HepG2 (cell line): Measurements from ENCODE around the gene DIRAS1. TPM values are rescaled to one million over a fixed set of nuclear protein-coding genes. Genes with fewer than 3 reads are reported as not detected.
"Not testable (repeated sequence)": the region's sequence is repeated elsewhere in the genome, so short reads cannot be mapped to it uniquely, and the experiment has no call there.

ENCODE experiments used
- ATAC-seq: fragments of 200-7000 bp; cut with Tn5 transposase; 3 replicates; pipeline ENCODE4 v1.9.1; 2020; ENCODE audit warnings: mild to moderate bottlenecking, moderate library complexity
- BruUV-seq: library from RNA; stranded (reverse); fragments of 400-500 nt; replicated peaks from 2 replicates; lab custom pipeline; 2021; lab: Mats Ljungman, UMichigan
- CTCF ChIA-PET: fragments of 300-600 bp; formaldehyde crosslinking; extraction: SDS; loops from one replicate; lab custom pipeline; 2021; ENCODE audit warnings: low total read pairs, inconsistent platforms, low intra/inter-chr PET ratio; lab: Yijun Ruan, JAX
- POLR2A ChIA-PET: fragments of 350-600 bp; sonication (Branson Sonifier 250); formaldehyde crosslinking; loops from one replicate; lab custom pipeline; 2020; ENCODE audit warnings: antibody characterized with exemption, inconsistent platforms; lab: Yijun Ruan, JAX
- DNase-seq: peaks from one replicate; pipeline ENCODE4 v3.0.0-alpha.2; 2015; ENCODE audit warnings: low spot score
- FAIRE-seq: peaks from 3 replicates; lab custom pipeline; 2011; peaks lifted over from hg19 to GRCh38; lab: Jason Lieb, UNC
- H2AFZ ChIP-seq: one replicate; pipeline ENCODE4 v1.6.1; 2011; ENCODE audit warnings: low read length, inconsistent platforms
- H3K27ac ChIP-seq: fragments of 300-600 bp; 3 replicates; pipeline ENCODE4 v1.8.0; 2011; ENCODE audit warnings: mixed run types, mild to moderate bottlenecking, mixed read lengths, low read length, inconsistent platforms; ENCODE audit not compliant: insufficient read depth; ENCODE audit errors: extremely low read length
- H3K27me3 ChIP-seq, 2 experiments: fragments of 200-600 bp in 1 of 2; 2 replicates in 1 of 2; 3 replicates in 1 of 2; pipeline versions ENCODE4 v1.6.0 to v1.8.0; 2011; ENCODE audit warnings: low read length in 2 of 2, mild to moderate bottlenecking in 2 of 2, moderate library complexity in 2 of 2, inconsistent platforms in 1 of 2; ENCODE audit not compliant: insufficient read depth in 2 of 2, control insufficient read depth in 1 of 2
- H3K36me3 ChIP-seq, 2 experiments: fragments of 200-600 bp in 1 of 2; replicated peaks in 1 of 2; 2 replicates in 1 of 2; 3 replicates in 1 of 2; pipeline versions ENCODE4 v1.5.1 to v1.8.0; 2011; ENCODE audit warnings: low read length in 2 of 2, inconsistent platforms in 1 of 2; ENCODE audit not compliant: insufficient read depth in 2 of 2, control insufficient read depth in 1 of 2
- H3K4me1 ChIP-seq: 2 replicates; pipeline ENCODE4 v1.5.1; 2012; ENCODE audit warnings: low read length, inconsistent platforms; ENCODE audit not compliant: insufficient read depth
- H3K4me2 ChIP-seq: 2 replicates; pipeline ENCODE4 v1.6.0; 2011; ENCODE audit warnings: low read depth, low read length, inconsistent platforms
- H3K4me3 ChIP-seq, 3 experiments: fragments of 200-600 bp in 1 of 3; sonication (generic), shearing (Covaris generic) in 1 of 3; replicated peaks in 1 of 3; 2 replicates each; pipeline ENCODE4 v1.5.1; 2011 to 2016; ENCODE audit warnings: low read length in 3 of 3, inconsistent platforms in 2 of 3, low read depth in 2 of 3, mild to moderate bottlenecking in 2 of 3, control low read depth in 1 of 3, mixed read lengths in 1 of 3; ENCODE audit not compliant: insufficient read depth in 1 of 3
- H3K79me2 ChIP-seq: one replicate; pipeline ENCODE4 v1.6.1; 2011; ENCODE audit warnings: low read length, inconsistent platforms; ENCODE audit not compliant: insufficient read depth
- H3K9ac ChIP-seq: 2 replicates; pipeline ENCODE4 v1.6.0; 2011; ENCODE audit warnings: mild to moderate bottlenecking, low read depth, low read length, inconsistent platforms; ENCODE audit not compliant: insufficient read depth
- H3K9me3 ChIP-seq: 2 replicates; pipeline ENCODE4 v1.5.1; 2012; ENCODE audit warnings: mild to moderate bottlenecking, low read length
- H4K20me1 ChIP-seq: 2 replicates; pipeline ENCODE4 v1.6.0; 2011; ENCODE audit warnings: inconsistent platforms, mild to moderate bottlenecking, low read length, moderate library complexity; ENCODE audit not compliant: insufficient read depth
- FOXP1 ChIP-seq, 2 experiments: fragments of 450-650 bp in 1 of 2; IDR thresholded peaks; 2 replicates each; pipeline ENCODE4 v1.6.1; 2017 to 2018; ENCODE audit warnings: antibody characterized with exemption in 1 of 2
- JDP2 ChIP-seq: sonication (generic); formaldehyde crosslinking; IDR thresholded peaks from 2 replicates; pipeline ENCODE4 v1.8.1; 2022; ENCODE audit warnings: missing genetic modification reagents, borderline replicate concordance
- MAF1 ChIP-seq: sonication (generic); formaldehyde crosslinking; IDR thresholded peaks from 2 replicates; pipeline ENCODE4 v1.5.0; 2020; ENCODE audit warnings: missing genetic modification reagents, borderline replicate concordance
- MNT ChIP-seq: fragments of 450-650 bp; IDR thresholded peaks from 2 replicates; pipeline ENCODE4 v1.6.1; 2016
- THYN1 ChIP-seq: sonication (generic); formaldehyde crosslinking; IDR thresholded peaks from 2 replicates; pipeline ENCODE4 v1.8.1; 2023; ENCODE audit warnings: low read depth, mild to moderate bottlenecking, moderate library complexity, missing genetic modification reagents, borderline replicate concordance
- ZNF550 ChIP-seq: sonication (generic); formaldehyde crosslinking; IDR thresholded peaks from 2 replicates; pipeline ENCODE4 v1.4.0; 2020; ENCODE audit warnings: mild to moderate bottlenecking, missing genetic modification reagents, borderline replicate concordance
- WGBS: methylation state at CpG from one replicate; pipeline ENCODE4 v1.1.6; 2017; ENCODE audit warnings: low lambda C conversion rate; 5-methylcytosine and 5-hydroxymethylcytosine counted together
- in situ Hi-C: cut with HindIII; loops from 2 replicates; pipeline ENCODE4 v1.10.0; 2017; ENCODE audit warnings: low pct_unique_long_range_greater_than_20kb; ENCODE audit not compliant: extremely low pct_ligation_motif_present
- intact Hi-C: fragments of 100-400 bp; cut with micrococcal nuclease; formaldehyde crosslinking; loops from one replicate; pipeline ENCODE4 v1.10.0; 2022; ENCODE audit not compliant: unreplicated experiment
- polyA plus RNA-seq, 8 experiments: library from polyadenylated mRNA; depleted of rRNA in 3 of 8; stranded (reverse) in 7 of 8; unstranded in 1 of 8; fragments of >200 nt; fragmentation: Illumina TruSeq in 4 of 8; extraction: Trizol in 4 of 8; gene quantifications; 2 replicates each; pipeline versions ENCODE4 v1.2.1 to v1.2.3, GENCODE V29; 2011 to 2016; ENCODE audit warnings: low read depth in 4 of 8, missing spikeins in 1 of 8, mixed read lengths in 1 of 8; ENCODE audit not compliant: insufficient read depth in 1 of 8
- total RNA-seq, 5 experiments: library from RNA; depleted of rRNA; stranded (reverse); fragments of >200 nt; fragmentation: Illumina TruSeq; extraction: Trizol; gene quantifications; 2 replicates each; pipeline ENCODE4 v1.2.3, GENCODE V29; 2016; ENCODE audit warnings: low read depth in 1 of 5

The DIRAS1 gene
- total and polyA plus RNA-seq, 2 of the 13 experiments (the other 11 are each of a cell fraction or from before 2014, with no cell fraction given): 0.97 to 1.8 TPM

GRCh38 chr19:2714531-2715269 lies 6.5 kb downstream of the DIRAS1 start:
- POLR2A ChIA-PET: no interaction called here
- Histone ChIP-seq H3K79me2 (no peaks in the 10 kb centered on the region), H3K27me3 (peaks cover 1 to 36% of the 10 kb centered on the region in 2 experiments; a peak in 3 of 5 replicates), H3K27ac (no peak overlapping the region), H3K36me3 (no peaks in the 10 kb centered on the region), H3K4me3 (no peak overlapping the region), H3K4me2 (no peak overlapping the region), H3K4me1 (0 out of 2 replicates have a peak, but pooled peaks cover under 1% of the 10 kb centered on the region), H3K9ac (no peak overlapping the region), H2AFZ (no peak overlapping the region), H4K20me1 (no peaks in the 10 kb centered on the region), H3K9me3 (peaks cover 8% of the 10 kb centered on the region)
- 21% methylated on average over 14 of the region's 16 CpGs for WGBS
- TF ChIP-seq MAF1 (CRISPR knock-in tag): no peak
- TF ChIP-seq JDP2 (CRISPR knock-in tag): no peak
- no peak for TF ChIP-seq FOXP1 (IDR thresholded peaks at IDR 0.05)
- TF ChIP-seq FOXP1 (CRISPR knock-in tag; IDR thresholded peaks at IDR 0.05): peak; percentile 14; the same call in 1 of the 2 replicates
- peak; percentile 54; the same call in 1 of the 2 replicates for TF ChIP-seq MNT
- no peak for TF ChIP-seq THYN1 (CRISPR knock-in tag)
- no peak for TF ChIP-seq ZNF550 (CRISPR knock-in tag)
- DNase-seq: no peak
- CTCF ChIA-PET: no interaction called here
- in situ Hi-C loops: no loop called here
- FAIRE-seq: no peak
- no TSS peak for BruUV-seq
- intact Hi-C loops: no loop called here
- ATAC-seq: no peak

- H3K4me1 ChIP-seq, intact Hi-C loops, H3K9ac ChIP-seq, BruUV-seq, H3K4me3 ChIP-seq, H3K9me3 ChIP-seq, H3K79me2 ChIP-seq, ATAC-seq, H2AFZ ChIP-seq, H4K20me1 ChIP-seq, H3K36me3 ChIP-seq, CTCF ChIA-PET, POLR2A ChIA-PET, DNase-seq, FAIRE-seq, H3K27ac ChIP-seq, in situ Hi-C loops, H3K4me2 ChIP-seq: not testable (repeated sequence)
- 8% methylated on average over 1 of the region's 1 CpG for WGBS
- H3K27me3 ChIP-seq: peaks cover 1 to 32% of the 10 kb centered on the region in 2 experiments; a peak in 3 of 5 replicates
Measured at GRCh38 chr19:2714102-2714501, 7.1 kb downstream of the DIRAS1 start.

GRCh38 chr19:2713170-2713569 lies 8.0 kb downstream of the DIRAS1 start:
- FAIRE-seq, POLR2A ChIA-PET, CTCF ChIA-PET, DNase-seq, H3K4me3 ChIP-seq, BruUV-seq, in situ Hi-C loops, H3K27ac ChIP-seq, H4K20me1 ChIP-seq, ATAC-seq, H3K9ac ChIP-seq, H2AFZ ChIP-seq, H3K36me3 ChIP-seq, H3K9me3 ChIP-seq, intact Hi-C loops, H3K4me2 ChIP-seq, H3K79me2 ChIP-seq, H3K4me1 ChIP-seq: not testable (repeated sequence)
- peaks cover 0 to 30% of the 10 kb centered on the region in 2 experiments; a peak in 2 of 5 replicates for H3K27me3 ChIP-seq
- 51% methylated on average over 3 of the region's 3 CpGs for WGBS
